Vagina (tissue), 2 donors: ENCODE measurements around the gene CENPM.

Experiments used
- POLR2A ChIP-seq, 2 donors: fragments of 450-650 bp; IDR thresholded peaks; one replicate each; pipeline ENCODE4 v1.6.1; 2017; ENCODE audit warnings: antibody characterized with exemption in 2 of 2, mild to moderate bottlenecking in 2 of 2, moderate library complexity in 2 of 2
- TF ChIP-seq, protein P1 (sequence below), 3 experiments: fragments of 450-650 bp in 2 of 3; fragments of 200-600 bp in 1 of 3; sonication (generic) in 1 of 3; IDR thresholded peaks; one replicate each; pipeline ENCODE4 v1.5.1; 2017 to 2019; ENCODE audit warnings: antibody characterized with exemption in 3 of 3, mild to moderate bottlenecking in 2 of 3, moderate library complexity in 2 of 3

DNA sequence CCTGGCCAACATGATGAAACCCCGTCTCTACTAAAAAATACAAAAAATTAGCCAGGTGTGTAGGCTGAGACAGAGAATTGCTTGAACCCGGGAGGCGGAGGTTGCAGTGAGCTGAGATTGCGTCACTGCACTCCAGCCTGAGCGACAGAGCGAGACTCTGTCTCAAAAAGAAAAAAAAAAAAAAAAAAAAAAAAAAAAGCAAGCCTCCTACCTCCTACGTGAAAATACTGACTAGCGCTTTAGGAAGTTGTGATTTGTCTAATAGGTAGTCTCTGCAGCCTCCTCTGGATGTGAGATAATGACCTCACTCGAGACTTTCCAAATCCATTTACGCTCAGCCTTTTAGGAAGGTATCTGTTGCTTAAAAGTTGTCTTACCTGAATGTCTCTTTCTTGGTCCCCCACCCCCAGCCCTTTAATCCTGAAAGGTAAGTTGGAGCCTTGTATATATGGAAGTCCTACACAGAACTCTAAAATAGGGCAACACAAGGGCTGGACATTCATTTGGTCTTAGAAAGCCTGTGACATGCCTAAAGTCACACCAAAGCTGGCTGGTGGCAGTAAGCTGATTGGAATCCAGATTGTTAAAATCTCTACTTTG lies 27.8 kb upstream of the CENPM start:
- TF ChIP-seq, protein P1, sequence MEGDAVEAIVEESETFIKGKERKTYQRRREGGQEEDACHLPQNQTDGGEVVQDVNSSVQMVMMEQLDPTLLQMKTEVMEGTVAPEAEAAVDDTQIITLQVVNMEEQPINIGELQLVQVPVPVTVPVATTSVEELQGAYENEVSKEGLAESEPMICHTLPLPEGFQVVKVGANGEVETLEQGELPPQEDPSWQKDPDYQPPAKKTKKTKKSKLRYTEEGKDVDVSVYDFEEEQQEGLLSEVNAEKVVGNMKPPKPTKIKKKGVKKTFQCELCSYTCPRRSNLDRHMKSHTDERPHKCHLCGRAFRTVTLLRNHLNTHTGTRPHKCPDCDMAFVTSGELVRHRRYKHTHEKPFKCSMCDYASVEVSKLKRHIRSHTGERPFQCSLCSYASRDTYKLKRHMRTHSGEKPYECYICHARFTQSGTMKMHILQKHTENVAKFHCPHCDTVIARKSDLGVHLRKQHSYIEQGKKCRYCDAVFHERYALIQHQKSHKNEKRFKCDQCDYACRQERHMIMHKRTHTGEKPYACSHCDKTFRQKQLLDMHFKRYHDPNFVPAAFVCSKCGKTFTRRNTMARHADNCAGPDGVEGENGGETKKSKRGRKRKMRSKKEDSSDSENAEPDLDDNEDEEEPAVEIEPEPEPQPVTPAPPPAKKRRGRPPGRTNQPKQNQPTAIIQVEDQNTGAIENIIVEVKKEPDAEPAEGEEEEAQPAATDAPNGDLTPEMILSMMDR (IDR thresholded peaks at IDR 0.05), result no peak
- no peak for TF ChIP-seq POLR2A (IDR thresholded peaks at IDR 0.05)
